PC-9 (cell line): ENCODE results near the gene TMEM200B.

Experiments
- CTCF ChIP-seq: fragments of 200-600 bp; sonication (generic); conservative IDR thresholded peaks from 2 replicates; pipeline ENCODE4 v1.6.1; 2017; ENCODE audit warnings: mixed run types, antibody characterized with exemption, mild to moderate bottlenecking, moderate library complexity
- EZH2 ChIP-seq: fragments of 200-600 bp; sonication (generic); IDR thresholded peaks from 2 replicates; pipeline ENCODE4 v1.8.0; 2017; ENCODE audit warnings: antibody characterized with exemption, low read depth

GRCh38 chr1:29169976-29170375 is 46.3 kb upstream of the TMEM200B start:
- TF ChIP-seq CTCF = no peak
- TF ChIP-seq EZH2 = no peak
